KOPT-K1 (cell line): Measurements from ENCODE around the gene TM2D3.

Experiments
- H3K27ac ChIP-seq: fragments of 200-600 bp; sonication (generic); 2 replicates; pipeline ENCODE4 v1.5.1; 2016; ENCODE audit warnings: antibody characterized with exemption, mild to moderate bottlenecking, low read depth, low read length; ENCODE audit not compliant: poor library complexity, severe bottlenecking
- H3K36me3 ChIP-seq: fragments of 200-600 bp; sonication (generic); 2 replicates; pipeline ENCODE4 v1.5.1; 2017; ENCODE audit warnings: antibody characterized with exemption, mild to moderate bottlenecking, low read length, moderate library complexity; ENCODE audit not compliant: insufficient read depth
- H3K9me3 ChIP-seq: fragments of 200-600 bp; sonication (generic); 2 replicates; pipeline ENCODE4 v1.5.1; 2017; ENCODE audit warnings: antibody characterized with exemption, low read length, mild to moderate bottlenecking; ENCODE audit not compliant: insufficient read depth, poor library complexity, severe bottlenecking

Gene TM2D3

GRCh38 chr15:101652098-101652785 lies at the start of gene TM2D3:
Gene TM2D3 (minus strand): TSS chr15:101652381. CDS start chr15:101652361, 20 bp downstream.
- Histone ChIP-seq H3K27ac (peak within 1 kb of the TSS; percentile 84), H3K36me3 (peaks cover 28% of the 10 kb centered on the region), H3K9me3 (no peaks in the 10 kb centered on the region)

GRCh38 chr15:101698314-101698713 lies 46.1 kb upstream of the TM2D3 start:
- H3K9me3 ChIP-seq, result no peaks in the 10 kb centered on the region
- no peak overlapping the region for H3K27ac ChIP-seq
- peaks cover 42% of the 10 kb centered on the region for H3K36me3 ChIP-seq

GRCh38 chr15:101697488-101697887 lies 45.3 kb upstream of the TM2D3 start:
- Histone ChIP-seq H3K9me3 (no peaks in the 10 kb centered on the region), H3K27ac (peak overlapping the region; percentile 42), H3K36me3 (peaks cover 38% of the 10 kb centered on the region)

GRCh38 chr15:101696829-101697228 lies 44.6 kb upstream of the TM2D3 start:
- H3K36me3 ChIP-seq, result peaks cover 35% of the 10 kb centered on the region
- H3K9me3 ChIP-seq, result no peaks in the 10 kb centered on the region
- H3K27ac ChIP-seq, result peak overlapping the region; percentile 42

- H3K9me3 ChIP-seq, result no peaks in the 10 kb centered on the region
- no peak overlapping the region for H3K27ac ChIP-seq
- peaks cover 13% of the 10 kb centered on the region; the same call in 1 of the 2 replicates for H3K36me3 ChIP-seq
Observed at GRCh38 chr15:101694261-101694660, 42.1 kb upstream of the TM2D3 start.

- Histone ChIP-seq H3K27ac (no peak overlapping the region), H3K36me3 (peaks cover 4% of the 10 kb centered on the region; the same call in 1 of the 2 replicates), H3K9me3 (no peaks in the 10 kb centered on the region)
Observed at GRCh38 chr15:101692801-101693598, 40.8 kb upstream of the TM2D3 start.

GRCh38 chr15:101689901-101690300 lies 37.7 kb upstream of the TM2D3 start:
- H3K9me3 ChIP-seq, result no peaks in the 10 kb centered on the region
- H3K27ac ChIP-seq, result no peak overlapping the region
- H3K36me3 ChIP-seq, result peaks cover 4% of the 10 kb centered on the region; the same call in 1 of the 2 replicates

GRCh38 chr15:101686718-101687117 lies 34.5 kb upstream of the TM2D3 start:
- Histone ChIP-seq H3K9me3 (no peaks in the 10 kb centered on the region), H3K27ac (no peak overlapping the region)

GRCh38 chr15:101684877-101685276 lies 32.7 kb upstream of the TM2D3 start:
- no peaks in the 10 kb centered on the region for H3K9me3 ChIP-seq

More at GRCh38 chr15:101686718-101687117, 34.5 kb upstream of the TM2D3 start:
- peaks cover 21% of the 10 kb centered on the region for H3K36me3 ChIP-seq

GRCh38 chr15:101684384-101684783 lies 32.2 kb upstream of the TM2D3 start:
- no peak overlapping the region for H3K27ac ChIP-seq
- peaks cover 21% of the 10 kb centered on the region for H3K36me3 ChIP-seq
- H3K9me3 ChIP-seq, result no peaks in the 10 kb centered on the region

More at GRCh38 chr15:101684877-101685276, 32.7 kb upstream of the TM2D3 start:
- H3K27ac ChIP-seq, result no peak overlapping the region
- H3K36me3 ChIP-seq, result peaks cover 21% of the 10 kb centered on the region

- Histone ChIP-seq H3K9me3 (no peaks in the 10 kb centered on the region), H3K36me3 (peaks cover 24% of the 10 kb centered on the region), H3K27ac (no peak overlapping the region)
Observed at GRCh38 chr15:101679806-101680205, 27.6 kb upstream of the TM2D3 start.

- Histone ChIP-seq H3K36me3 (peaks cover 14% of the 10 kb centered on the region; the same call in 1 of the 2 replicates), H3K9me3 (no peaks in the 10 kb centered on the region), H3K27ac (no peak overlapping the region)
Observed at GRCh38 chr15:101676921-101677329, 24.7 kb upstream of the TM2D3 start.

GRCh38 chr15:101675796-101676582 lies 23.8 kb upstream of the TM2D3 start:
- H3K27ac ChIP-seq, result no peak overlapping the region
- no peaks in the 10 kb centered on the region for H3K9me3 ChIP-seq
- peaks cover 16% of the 10 kb centered on the region for H3K36me3 ChIP-seq

- peaks cover 20% of the 10 kb centered on the region for H3K36me3 ChIP-seq
Observed at GRCh38 chr15:101675015-101675414, 22.8 kb upstream of the TM2D3 start.

GRCh38 chr15:101672298-101672697 lies 20.1 kb upstream of the TM2D3 start:
- Histone ChIP-seq H3K9me3 (no peaks in the 10 kb centered on the region), H3K36me3 (peaks cover 30% of the 10 kb centered on the region), H3K27ac (no peak overlapping the region)

More at GRCh38 chr15:101675015-101675414, 22.8 kb upstream of the TM2D3 start:
- no peak overlapping the region for H3K27ac ChIP-seq
- H3K9me3 ChIP-seq, result no peaks in the 10 kb centered on the region
